Frontal cortex (tissue), 4 donors: ENCODE data around the gene GABBR2. TPM values are rescaled to one million over a fixed set of nuclear protein-coding genes. Genes with fewer than 3 reads are reported as not detected.
"Not testable (repeated sequence)": the region's sequence is repeated elsewhere in the genome, so short reads cannot be mapped to it uniquely, and the experiment has no call there.

Experiments
- DNase-seq, 2 donors: peaks; one replicate each; pipeline ENCODE4 v3.0.0; 2012; ENCODE audit warnings: low spot score in 2 of 2
- FAIRE-seq: peaks from 2 replicates; lab custom pipeline; 2012; peaks lifted over from hg19 to GRCh38; lab: Jason Lieb, UNC
- total RNA-seq: library from RNA; depleted of rRNA; stranded (reverse); fragments of >200 nt; gene quantifications from one replicate; pipeline ENCODE4 v1.2.3, GENCODE V29; 2014
- donor health status: control.
- donor health status: control.
- donor health status: control.

The GABBR2 gene
- total RNA-seq, 1 donor from 2014 or later = 39.9 TPM

GRCh38 chr9:98504298-98505282, 204.1 kb downstream of the GABBR2 start:
- no peak for FAIRE-seq
- peak in 1 of 2 donors; percentile 32 for DNase-seq

GRCh38 chr9:98503867-98504266, 204.9 kb downstream of the GABBR2 start:
- DNase-seq (no peak), FAIRE-seq (no peak)

DNA sequence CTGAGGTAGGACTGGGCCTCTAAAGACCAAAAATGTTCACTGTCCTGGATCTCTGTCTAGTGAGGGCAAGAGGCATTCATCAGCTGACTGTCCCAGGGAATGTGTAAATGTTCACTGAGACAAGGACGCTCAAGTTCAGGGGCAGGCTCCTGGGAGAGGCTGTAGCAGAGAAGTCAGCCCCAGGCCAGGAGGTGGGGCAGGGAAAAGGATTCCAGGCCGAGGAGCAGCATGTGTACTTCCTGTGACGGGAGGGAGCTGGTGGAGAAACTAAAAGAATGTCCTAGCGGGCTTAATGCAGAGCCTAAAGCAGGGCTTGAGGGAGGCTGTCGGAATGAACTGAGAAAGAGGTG, 205.8 kb downstream of the GABBR2 start:
- FAIRE-seq = no peak
- DNase-seq = no peak

GRCh38 chr9:98502311-98502975, 206.3 kb downstream of the GABBR2 start:
- FAIRE-seq (no peak), DNase-seq (no peak)

DNA sequence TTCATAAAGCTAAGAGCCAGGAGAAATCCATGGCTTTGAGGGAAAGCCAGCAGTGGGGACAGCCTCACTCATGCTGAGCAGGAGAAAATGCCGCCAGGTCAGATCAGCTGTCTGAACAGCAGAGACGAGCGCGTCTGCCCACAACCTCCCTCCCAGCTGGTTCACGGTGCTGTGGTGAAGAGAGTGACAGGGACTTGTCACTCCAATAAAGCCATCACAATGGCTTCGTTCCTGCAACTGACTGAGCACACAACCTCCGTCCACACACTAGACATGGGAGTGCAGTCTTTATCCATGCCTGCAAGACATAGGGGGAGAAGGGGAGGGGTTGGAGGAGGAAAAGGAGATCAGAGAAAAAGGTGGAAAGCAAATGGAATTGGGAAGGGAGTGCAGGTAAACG, 206.9 kb downstream of the GABBR2 start:
- no peak for DNase-seq
- no peak for FAIRE-seq

DNA sequence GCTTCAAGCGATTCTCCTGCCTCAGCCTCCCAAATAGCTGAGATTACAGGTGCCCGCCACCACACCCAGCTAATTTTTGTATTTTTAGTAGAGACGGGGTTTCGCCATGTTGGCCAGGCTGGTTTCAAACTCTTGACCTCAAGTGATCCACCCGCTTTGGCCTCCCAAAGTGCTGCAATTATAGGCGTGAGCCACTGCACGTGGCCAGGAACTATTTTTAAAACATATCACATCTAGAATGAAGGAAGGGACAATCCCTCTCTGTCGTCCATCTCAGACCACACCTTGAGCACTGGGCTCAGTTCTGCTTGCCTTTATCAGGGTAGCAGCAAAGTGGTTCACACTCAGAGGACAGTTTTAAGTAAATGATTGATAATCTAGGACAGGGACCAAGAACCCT, 207.5 kb downstream of the GABBR2 start:
- not testable (repeated sequence) for DNase-seq, FAIRE-seq

- no peak for FAIRE-seq
- no peak for DNase-seq
Measured at GRCh38 chr9:98500337-98500919, 208.3 kb downstream of the GABBR2 start.

DNA sequence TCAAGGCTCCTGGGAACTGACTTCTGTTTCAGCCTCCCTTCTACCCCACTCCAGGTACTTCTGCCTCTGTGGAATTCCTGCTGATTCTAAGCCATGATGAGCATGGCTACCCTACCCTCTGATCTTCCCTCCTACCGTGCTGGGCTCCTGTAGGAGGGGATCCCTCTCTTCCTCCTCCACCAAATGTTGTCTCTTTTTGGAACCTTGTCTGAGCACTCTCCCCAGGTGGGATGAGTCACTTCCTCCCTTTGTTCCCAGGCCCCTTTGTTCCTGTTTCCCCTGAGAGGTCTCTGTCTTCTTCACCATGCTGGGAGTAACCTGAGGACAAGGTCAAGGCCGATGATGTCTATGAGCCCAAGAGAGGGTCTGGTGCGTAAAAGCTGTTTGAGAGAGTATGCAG, 213.2 kb downstream of the GABBR2 start:
- DNase-seq = no peak
- FAIRE-seq = no peak

GRCh38 chr9:98494852-98495251, 213.9 kb downstream of the GABBR2 start:
- FAIRE-seq = no peak
- no peak for DNase-seq

DNA sequence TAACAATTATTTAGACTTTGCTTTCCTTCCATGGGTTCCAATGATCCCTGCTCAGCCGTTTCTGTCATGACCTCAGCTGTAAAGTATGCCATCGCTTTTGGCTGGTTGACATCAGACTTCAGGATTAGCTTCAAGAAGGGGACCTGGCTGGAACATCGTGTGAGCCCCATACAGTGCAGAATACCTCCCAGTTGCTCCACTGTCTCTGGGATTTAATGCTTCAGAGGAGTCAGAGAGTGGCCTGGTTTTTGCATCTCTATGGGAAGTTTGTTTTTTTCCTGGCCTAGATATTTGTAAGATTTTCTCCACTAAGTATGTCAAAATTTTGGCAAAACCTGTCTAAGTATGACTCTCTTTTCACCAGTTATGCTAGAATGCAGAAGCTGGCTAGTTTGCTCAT, 216.9 kb downstream of the GABBR2 start:
- FAIRE-seq (no peak), DNase-seq (no peak)

DNA sequence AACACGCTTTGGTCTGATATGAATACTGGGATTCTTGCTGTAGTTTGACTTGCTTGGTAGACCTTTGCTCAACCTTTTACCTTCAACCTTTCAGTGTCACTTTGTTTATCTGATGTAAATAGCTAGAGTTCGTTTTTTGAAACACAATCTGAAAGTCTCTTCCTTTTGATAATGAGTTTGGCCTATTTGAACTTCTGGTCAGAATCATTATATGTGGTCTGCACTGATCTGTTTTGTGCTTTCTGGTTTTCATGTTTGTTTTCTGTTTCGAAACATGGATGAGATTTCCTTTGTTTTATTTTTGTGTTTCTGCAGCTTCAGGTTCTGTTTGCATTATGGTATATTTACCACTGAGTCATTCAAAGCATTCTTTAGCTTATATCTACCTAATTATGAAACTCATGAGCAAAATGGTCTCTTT, 217.5 kb downstream of the GABBR2 start:
- no peak for FAIRE-seq
- DNase-seq = no peak

- FAIRE-seq (no peak), DNase-seq (no peak)
Measured at GRCh38 chr9:98488571-98489312, 220.0 kb downstream of the GABBR2 start.

DNA sequence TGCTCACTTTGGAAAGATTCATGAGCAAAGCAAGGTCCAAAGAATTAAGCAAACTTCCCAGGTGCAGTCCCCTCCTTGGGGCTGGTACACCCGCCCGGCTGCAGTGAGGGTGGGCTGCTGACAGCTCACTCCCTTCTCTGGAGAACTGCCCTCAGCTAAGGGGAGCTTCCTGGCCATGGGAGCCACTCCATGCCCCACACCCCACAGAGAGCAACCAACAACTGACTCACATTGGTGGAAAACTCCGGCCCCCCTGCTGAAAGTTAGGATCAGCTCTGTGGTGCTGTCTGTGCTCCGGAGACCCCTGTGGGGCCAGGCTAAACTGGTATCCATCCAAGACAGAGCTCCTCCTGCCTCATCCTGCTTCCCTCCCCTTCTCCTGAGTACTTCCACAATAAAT, 223.0 kb downstream of the GABBR2 start:
- DNase-seq = no peak
- FAIRE-seq = no peak

DNA sequence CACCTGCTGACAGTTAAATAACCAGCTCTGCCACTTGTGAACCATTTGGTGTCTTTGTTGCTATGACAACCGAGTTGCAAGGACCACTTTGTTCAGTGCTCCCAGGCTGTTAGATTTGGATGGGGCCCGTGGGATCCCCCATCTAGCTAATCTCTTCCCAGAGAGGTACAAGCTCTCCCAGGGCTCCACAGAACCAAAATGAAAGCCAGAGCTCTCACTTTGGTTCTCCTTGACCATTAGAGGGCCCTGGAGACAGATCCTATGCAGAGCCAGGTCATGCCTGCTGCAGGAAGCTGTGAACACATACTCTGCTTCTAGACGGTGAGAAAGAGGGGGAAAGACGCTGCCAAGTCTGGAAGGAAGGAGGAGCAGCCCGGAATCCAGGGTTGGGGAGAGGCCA, 224.6 kb downstream of the GABBR2 start:
- DNase-seq (no peak), FAIRE-seq (no peak)

DNA sequence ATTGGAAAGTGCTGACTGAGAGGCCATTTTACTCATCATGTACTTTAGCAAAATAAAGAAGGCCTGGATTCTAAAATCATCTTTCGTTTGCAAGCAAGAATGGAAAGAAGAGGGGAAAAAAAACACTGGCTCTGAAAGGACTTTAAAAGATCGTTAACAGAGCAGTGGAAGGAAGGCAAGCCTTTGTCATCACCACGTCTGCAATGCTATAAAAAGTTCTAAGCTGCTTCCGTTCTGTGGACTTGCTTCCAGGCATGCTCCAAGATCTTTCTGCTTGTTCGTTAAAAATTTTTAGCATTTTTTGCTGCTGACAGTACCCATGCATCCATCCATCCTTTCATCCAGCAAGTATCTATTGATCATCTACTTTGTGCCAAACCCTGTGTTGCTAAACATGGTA, 226.5 kb downstream of the GABBR2 start:
- DNase-seq = no peak
- FAIRE-seq = no peak

DNA sequence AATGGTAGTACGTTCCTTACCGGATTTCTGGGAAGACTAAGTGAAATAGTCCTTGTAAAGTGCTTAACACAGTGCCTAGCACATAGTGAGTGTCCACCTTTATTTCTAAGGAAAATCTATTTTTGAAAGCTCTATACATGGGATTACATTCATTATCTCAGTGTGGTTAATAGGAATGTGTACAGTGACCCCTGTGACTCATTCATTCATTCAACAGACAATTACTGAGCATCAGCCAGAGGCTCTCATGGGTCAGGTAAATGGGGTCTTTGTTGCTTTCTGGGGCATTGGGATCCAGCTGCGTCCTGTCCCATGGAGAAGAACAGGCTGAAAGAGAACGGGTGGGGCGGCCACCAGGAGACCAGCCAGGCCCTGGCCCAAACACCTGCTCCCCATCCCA, 227.1 kb downstream of the GABBR2 start:
- DNase-seq (no peak), FAIRE-seq (no peak)

DNA sequence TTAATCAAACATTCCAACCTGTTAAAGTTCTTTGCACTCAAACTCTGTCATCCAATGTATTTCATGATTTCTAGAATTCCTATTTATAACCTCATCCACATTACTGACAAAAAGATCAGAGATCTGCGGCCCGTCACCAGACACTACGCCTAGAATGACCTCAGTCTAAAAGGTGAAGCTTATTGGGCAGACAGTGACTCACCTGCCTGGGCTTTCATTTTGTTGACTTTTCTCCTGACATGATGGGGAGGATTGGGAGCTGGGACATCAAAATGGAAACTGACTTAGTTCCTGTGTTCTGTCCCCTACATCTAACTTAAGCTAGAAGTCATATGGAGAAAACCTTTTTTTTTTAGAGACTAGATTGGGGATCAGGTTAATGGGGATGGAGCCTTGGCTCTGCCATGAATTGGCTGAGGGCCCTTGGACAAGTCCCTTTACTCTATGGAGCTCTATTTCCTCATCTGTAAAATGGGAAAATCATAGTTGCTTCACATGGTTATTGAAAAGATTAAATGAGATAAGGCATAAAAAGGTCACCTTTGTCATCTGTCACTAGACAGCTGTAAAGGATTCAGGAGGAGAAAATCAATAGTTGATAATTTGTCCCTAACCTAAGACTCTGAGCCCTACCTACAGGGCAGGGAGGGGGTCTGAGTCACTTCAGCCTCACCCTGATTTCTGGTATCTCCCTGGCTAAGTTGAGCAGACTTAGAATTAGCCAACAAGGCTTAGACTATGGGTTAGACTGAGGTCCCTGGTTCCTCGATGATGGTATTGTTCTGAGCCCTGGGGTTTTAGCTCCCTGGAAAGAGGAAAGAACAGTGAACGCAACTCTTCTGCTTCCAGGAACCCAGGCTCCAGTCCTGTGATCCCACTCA, 228.5 kb downstream of the GABBR2 start:
- no peak for DNase-seq
- FAIRE-seq = no peak

DNA sequence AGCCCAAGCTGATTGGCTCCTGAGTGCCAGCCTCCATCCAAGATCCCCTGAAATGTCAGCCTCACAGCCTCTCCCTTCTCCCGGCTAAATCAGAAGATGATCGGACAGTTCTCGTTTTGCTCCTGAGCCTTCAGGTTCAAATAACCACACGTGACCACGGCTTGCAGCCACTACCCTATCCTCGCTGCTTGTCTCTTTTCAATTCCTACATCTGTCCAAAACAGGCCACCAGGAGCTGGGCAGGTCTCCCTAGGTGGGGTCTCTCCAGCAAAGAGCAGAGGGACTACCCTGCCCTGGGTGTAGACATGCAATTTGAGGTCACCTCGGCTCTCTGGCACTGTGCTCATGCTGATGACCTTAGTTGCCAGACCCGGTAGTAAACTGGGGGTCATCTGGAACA, 229.3 kb downstream of the GABBR2 start:
- FAIRE-seq (no peak), DNase-seq (no peak)

GRCh38 chr9:98477884-98478283, 230.9 kb downstream of the GABBR2 start:
- DNase-seq (peak in 1 of 2 donors; percentile 16), FAIRE-seq (no peak)
